Sigmoid colon (tissue), 3 donors: Measurements from ENCODE around the gene ZNF839.

ENCODE experiments used
- POLR2A ChIP-seq, 2 donors: fragments of 450-650 bp; IDR thresholded peaks; one replicate each; pipeline ENCODE4 v1.6.1; 2016; ENCODE audit warnings: antibody characterized with exemption in 2 of 2, mild to moderate bottlenecking in 2 of 2, moderate library complexity in 2 of 2
- TF ChIP-seq, protein P1 (sequence below), 4 experiments: fragments of 450-650 bp in 3 of 4; fragments of 200-600 bp in 1 of 4; IDR thresholded peaks; one replicate each; pipeline ENCODE4 v1.5.1; 2016 to 2019; ENCODE audit warnings: antibody characterized with exemption in 4 of 4, mild to moderate bottlenecking in 3 of 4, moderate library complexity in 2 of 4

DNA sequence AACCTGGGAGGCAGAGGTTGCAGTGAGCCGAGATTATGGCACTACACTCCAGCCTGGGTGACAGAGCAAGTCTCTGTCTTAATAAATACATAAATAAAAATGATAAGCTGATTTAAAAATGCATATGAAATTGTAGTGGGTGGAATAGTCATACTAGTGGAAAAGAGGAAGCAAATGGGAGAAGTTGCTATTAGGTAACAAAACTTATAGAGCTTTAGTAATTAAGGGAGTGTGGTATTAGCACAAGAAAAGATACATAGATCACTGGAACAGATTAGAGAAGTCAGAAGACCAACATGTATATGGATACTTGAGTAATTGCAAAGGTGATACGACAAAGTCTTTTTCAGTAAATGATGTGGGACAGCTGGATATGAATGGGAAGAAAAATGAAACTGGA lies 69.7 kb downstream of the ZNF839 start:
- TF ChIP-seq, protein P1, sequence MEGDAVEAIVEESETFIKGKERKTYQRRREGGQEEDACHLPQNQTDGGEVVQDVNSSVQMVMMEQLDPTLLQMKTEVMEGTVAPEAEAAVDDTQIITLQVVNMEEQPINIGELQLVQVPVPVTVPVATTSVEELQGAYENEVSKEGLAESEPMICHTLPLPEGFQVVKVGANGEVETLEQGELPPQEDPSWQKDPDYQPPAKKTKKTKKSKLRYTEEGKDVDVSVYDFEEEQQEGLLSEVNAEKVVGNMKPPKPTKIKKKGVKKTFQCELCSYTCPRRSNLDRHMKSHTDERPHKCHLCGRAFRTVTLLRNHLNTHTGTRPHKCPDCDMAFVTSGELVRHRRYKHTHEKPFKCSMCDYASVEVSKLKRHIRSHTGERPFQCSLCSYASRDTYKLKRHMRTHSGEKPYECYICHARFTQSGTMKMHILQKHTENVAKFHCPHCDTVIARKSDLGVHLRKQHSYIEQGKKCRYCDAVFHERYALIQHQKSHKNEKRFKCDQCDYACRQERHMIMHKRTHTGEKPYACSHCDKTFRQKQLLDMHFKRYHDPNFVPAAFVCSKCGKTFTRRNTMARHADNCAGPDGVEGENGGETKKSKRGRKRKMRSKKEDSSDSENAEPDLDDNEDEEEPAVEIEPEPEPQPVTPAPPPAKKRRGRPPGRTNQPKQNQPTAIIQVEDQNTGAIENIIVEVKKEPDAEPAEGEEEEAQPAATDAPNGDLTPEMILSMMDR (IDR thresholded peaks at IDR 0.05): no peak
- TF ChIP-seq POLR2A (IDR thresholded peaks at IDR 0.05): no peak
